ENCODE measurements around the gene CLCN7. TPM values are rescaled to one million over a fixed set of nuclear protein-coding genes. Genes with fewer than 3 reads are reported as not detected.
A peak's percentile ranks its signal among the peaks of the same experiment; 100 is the strongest.

Gene CLCN7
- total and polyA plus RNA-seq, 2 of the 13 experiments (the other 11 are each of a cell fraction or from before 2014, with no cell fraction given): 24.6 to 25.1 TPM

DNA sequence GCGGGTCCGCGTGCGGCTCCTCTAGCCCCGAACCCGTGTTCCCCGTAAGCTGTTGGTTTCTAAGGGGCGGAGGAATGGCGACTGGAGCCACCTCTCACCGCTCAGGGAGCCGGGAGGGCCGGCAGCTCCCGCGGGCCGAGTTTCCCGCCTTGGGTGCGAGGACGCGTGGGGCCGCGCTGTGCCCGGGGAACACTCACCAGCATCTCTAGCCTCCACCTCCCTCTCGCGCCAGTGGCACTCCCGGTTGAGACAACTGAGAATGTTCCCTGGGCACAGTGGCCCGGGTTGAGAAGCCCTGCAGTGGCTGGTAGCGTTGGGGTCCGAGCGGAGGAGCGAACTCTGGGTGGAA is 18.9 kb upstream of the CLCN7 start:
- DNase-seq (ENCODE audit: low spot score) (no peak), FAIRE-seq (no peak), ATAC-seq (peak; percentile 26)
- Histone ChIP-seq H3K79me2 (ENCODE audit: insufficient read depth, low read length) (peaks cover 3% of the 10 kb centered on the region), H3K9ac (ENCODE audit: insufficient read depth, low read depth, low read length) (peak overlapping the region; percentile 96), H3K9me3 (ENCODE audit: low read length) (no peaks in the 10 kb centered on the region), H3K27me3 (ENCODE audit: control insufficient read depth in 1 of 2, insufficient read depth in 2 of 2, low read length in 2 of 2) (peaks cover 2 to 10% of the 10 kb centered on the region in 2 experiments; a peak in 2 of 5 replicates), H4K20me1 (ENCODE audit: insufficient read depth, low read length) (no peaks in the 10 kb centered on the region), H3K27ac (ENCODE audit: extremely low read length, insufficient read depth, low read length) (peak overlapping the region; percentile 87), H3K4me3 (replicated peaks in 1 of 3; ENCODE audit: insufficient read depth in 1 of 3, low read depth in 2 of 3, low read length in 3 of 3) (peak overlapping the region; percentile 89 to 95 (median 95)), H3K4me1 (ENCODE audit: insufficient read depth, low read length) (peaks cover 30% of the 10 kb centered on the region), H2AFZ (ENCODE audit: low read length) (no peak overlapping the region), H3K4me2 (ENCODE audit: low read depth, low read length) (peak overlapping the region; percentile 75), H3K36me3 (replicated peaks in 1 of 2; ENCODE audit: control insufficient read depth in 1 of 2, insufficient read depth in 2 of 2, low read length in 2 of 2) (peaks cover 2 to 15% of the 10 kb centered on the region in 2 experiments; a peak in 2 of 5 replicates)
- TF ChIP-seq ZNF607 (CRISPR knock-in tag; IDR thresholded peaks at IDR 0.05; ENCODE audit: borderline replicate concordance) (no peak), ZMYM4 (CRISPR knock-in tag; IDR thresholded peaks at IDR 0.05) (no peak), ZNF333 (CRISPR knock-in tag; IDR thresholded peaks at IDR 0.05; ENCODE audit: borderline replicate concordance) (0 out of 2 replicates have a peak, but pooled peaks have one; percentile 10), YEATS4 (CRISPR knock-in tag; IDR thresholded peaks at IDR 0.05; ENCODE audit: borderline replicate concordance) (no peak), GFI1 (CRISPR knock-in tag; IDR thresholded peaks at IDR 0.05; ENCODE audit: borderline replicate concordance) (peak; percentile 4; the same call in 1 of the 2 replicates), ZNF790 (CRISPR knock-in tag; IDR thresholded peaks at IDR 0.05; ENCODE audit: borderline replicate concordance) (peak; percentile 20; the same call in 1 of the 2 replicates), ZNF777 (CRISPR knock-in tag; IDR thresholded peaks at IDR 0.05) (peak; percentile 12; the same call in 1 of the 2 replicates), ZNF263 (CRISPR knock-in tag; IDR thresholded peaks at IDR 0.05) (no peak)
- TF ChIP-seq, protein P1, sequence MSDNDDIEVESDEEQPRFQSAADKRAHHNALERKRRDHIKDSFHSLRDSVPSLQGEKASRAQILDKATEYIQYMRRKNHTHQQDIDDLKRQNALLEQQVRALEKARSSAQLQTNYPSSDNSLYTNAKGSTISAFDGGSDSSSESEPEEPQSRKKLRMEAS (IDR thresholded peaks at IDR 0.05): no peak
- TF ChIP-seq, protein P2, sequence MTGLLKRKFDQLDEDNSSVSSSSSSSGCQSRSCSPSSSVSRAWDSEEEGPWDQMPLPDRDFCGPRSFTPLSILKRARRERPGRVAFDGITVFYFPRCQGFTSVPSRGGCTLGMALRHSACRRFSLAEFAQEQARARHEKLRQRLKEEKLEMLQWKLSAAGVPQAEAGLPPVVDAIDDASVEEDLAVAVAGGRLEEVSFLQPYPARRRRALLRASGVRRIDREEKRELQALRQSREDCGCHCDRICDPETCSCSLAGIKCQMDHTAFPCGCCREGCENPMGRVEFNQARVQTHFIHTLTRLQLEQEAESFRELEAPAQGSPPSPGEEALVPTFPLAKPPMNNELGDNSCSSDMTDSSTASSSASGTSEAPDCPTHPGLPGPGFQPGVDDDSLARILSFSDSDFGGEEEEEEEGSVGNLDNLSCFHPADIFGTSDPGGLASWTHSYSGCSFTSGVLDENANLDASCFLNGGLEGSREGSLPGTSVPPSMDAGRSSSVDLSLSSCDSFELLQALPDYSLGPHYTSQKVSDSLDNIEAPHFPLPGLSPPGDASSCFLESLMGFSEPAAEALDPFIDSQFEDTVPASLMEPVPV (CRISPR knock-in tag; IDR thresholded peaks at IDR 0.05): 0 out of 2 replicates have a peak, but pooled peaks have one; percentile 39
- TF ChIP-seq, protein P3, sequence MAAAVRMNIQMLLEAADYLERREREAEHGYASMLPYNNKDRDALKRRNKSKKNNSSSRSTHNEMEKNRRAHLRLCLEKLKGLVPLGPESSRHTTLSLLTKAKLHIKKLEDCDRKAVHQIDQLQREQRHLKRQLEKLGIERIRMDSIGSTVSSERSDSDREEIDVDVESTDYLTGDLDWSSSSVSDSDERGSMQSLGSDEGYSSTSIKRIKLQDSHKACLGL (CRISPR knock-in tag; IDR thresholded peaks at IDR 0.05): 0 out of 2 replicates have a peak, but pooled peaks have one; percentile 42
- TF ChIP-seq, protein P4, sequence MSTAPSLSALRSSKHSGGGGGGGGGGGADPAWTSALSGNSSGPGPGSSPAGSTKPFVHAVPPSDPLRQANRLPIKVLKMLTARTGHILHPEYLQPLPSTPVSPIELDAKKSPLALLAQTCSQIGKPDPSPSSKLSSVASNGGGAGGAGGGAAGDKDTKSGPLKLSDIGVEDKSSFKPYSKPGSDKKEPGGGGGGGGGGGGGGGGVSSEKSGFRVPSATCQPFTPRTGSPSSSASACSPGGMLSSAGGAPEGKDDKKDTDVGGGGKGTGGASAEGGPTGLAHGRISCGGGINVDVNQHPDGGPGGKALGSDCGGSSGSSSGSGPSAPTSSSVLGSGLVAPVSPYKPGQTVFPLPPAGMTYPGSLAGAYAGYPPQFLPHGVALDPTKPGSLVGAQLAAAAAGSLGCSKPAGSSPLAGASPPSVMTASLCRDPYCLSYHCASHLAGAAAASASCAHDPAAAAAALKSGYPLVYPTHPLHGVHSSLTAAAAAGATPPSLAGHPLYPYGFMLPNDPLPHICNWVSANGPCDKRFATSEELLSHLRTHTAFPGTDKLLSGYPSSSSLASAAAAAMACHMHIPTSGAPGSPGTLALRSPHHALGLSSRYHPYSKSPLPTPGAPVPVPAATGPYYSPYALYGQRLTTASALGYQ (CRISPR knock-in tag; IDR thresholded peaks at IDR 0.05): 0 out of 2 replicates have a peak, but pooled peaks have one; percentile 1
- TF ChIP-seq, protein P5, sequence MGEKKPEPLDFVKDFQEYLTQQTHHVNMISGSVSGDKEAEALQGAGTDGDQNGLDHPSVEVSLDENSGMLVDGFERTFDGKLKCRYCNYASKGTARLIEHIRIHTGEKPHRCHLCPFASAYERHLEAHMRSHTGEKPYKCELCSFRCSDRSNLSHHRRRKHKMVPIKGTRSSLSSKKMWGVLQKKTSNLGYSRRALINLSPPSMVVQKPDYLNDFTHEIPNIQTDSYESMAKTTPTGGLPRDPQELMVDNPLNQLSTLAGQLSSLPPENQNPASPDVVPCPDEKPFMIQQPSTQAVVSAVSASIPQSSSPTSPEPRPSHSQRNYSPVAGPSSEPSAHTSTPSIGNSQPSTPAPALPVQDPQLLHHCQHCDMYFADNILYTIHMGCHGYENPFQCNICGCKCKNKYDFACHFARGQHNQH (CRISPR knock-in tag; IDR thresholded peaks at IDR 0.05): no peak
- TF ChIP-seq, protein P6, sequence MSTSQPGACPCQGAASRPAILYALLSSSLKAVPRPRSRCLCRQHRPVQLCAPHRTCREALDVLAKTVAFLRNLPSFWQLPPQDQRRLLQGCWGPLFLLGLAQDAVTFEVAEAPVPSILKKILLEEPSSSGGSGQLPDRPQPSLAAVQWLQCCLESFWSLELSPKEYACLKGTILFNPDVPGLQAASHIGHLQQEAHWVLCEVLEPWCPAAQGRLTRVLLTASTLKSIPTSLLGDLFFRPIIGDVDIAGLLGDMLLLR (CRISPR knock-in tag; IDR thresholded peaks at IDR 0.05): no peak
- TF ChIP-seq, protein P7, sequence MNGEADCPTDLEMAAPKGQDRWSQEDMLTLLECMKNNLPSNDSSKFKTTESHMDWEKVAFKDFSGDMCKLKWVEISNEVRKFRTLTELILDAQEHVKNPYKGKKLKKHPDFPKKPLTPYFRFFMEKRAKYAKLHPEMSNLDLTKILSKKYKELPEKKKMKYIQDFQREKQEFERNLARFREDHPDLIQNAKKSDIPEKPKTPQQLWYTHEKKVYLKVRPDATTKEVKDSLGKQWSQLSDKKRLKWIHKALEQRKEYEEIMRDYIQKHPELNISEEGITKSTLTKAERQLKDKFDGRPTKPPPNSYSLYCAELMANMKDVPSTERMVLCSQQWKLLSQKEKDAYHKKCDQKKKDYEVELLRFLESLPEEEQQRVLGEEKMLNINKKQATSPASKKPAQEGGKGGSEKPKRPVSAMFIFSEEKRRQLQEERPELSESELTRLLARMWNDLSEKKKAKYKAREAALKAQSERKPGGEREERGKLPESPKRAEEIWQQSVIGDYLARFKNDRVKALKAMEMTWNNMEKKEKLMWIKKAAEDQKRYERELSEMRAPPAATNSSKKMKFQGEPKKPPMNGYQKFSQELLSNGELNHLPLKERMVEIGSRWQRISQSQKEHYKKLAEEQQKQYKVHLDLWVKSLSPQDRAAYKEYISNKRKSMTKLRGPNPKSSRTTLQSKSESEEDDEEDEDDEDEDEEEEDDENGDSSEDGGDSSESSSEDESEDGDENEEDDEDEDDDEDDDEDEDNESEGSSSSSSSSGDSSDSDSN (CRISPR knock-in tag; IDR thresholded peaks at IDR 0.05): 0 out of 2 replicates have a peak, but pooled peaks have one; percentile 25
- ChIA-PET POLR2A (interaction anchor here (2.2 kb wide), 2 partner anchors 11 to 213 kb away, joined by 4 to 5 read pairs; partner anchors contain the start of gene MAPK8IP3), CTCF (ENCODE audit: low intra/inter-chr PET ratio, low total read pairs) (no interaction called here)
- TSS peak; percentile 79 for BruUV-seq (replicated peaks)
- WGBS (ENCODE audit: low lambda C conversion rate): 2% methylated on average over 8 of the region's 30 CpGs
- in situ Hi-C loops (cut with HindIII; ENCODE audit: extremely low pct_ligation_motif_present, low pct_unique_long_range_greater_than_20kb) (no loop called here), intact Hi-C loops (cut with micrococcal nuclease; ENCODE audit: unreplicated experiment) (no loop called here)
